NCI-H524 (cell line): ENCODE data around the gene IDH3B.
"Not testable (repeated sequence)": the region's sequence is repeated elsewhere in the genome, so short reads cannot be mapped to it uniquely, and the experiment has no call there.

Experiments
- DNase-seq, 2 experiments: peaks; one replicate each; lab custom pipeline; 2025; lab: John Stamatoyannopoulos, UW

Gene IDH3B

GRCh38 chr20:2663887-2664719, at the start of gene IDH3B:
Gene IDH3B (minus strand): TSS chr20:2664216. CDS start chr20:2664188, 28 bp downstream.
- DNase-seq = peak; percentile 74 to 86

GRCh38 chr20:2713285-2713684, 49.3 kb upstream of the IDH3B start:
- peak in 1 of 2 experiments; percentile 40 for DNase-seq

GRCh38 chr20:2709205-2709981, 45.4 kb upstream of the IDH3B start:
- no peak for DNase-seq

DNA sequence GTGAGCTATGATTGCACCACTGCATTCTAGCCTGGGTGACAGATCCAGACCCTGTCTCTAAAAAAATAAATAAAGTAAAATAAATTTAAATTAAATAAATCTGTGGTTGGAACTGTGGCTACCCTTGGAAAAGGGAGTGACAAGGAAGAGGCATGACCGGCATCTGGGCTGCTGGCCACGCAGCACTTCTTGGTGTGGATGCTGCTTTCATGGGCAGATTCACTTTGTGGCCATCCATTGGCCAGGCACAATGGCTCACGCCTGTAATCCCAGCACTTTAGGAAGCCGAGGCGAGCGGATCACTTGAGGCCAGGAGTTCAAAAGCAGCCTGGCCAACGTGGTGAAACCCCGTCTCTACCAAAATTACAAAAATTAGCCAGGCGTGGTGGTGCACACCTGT, 44.6 kb upstream of the IDH3B start:
- DNase-seq = no peak

DNA sequence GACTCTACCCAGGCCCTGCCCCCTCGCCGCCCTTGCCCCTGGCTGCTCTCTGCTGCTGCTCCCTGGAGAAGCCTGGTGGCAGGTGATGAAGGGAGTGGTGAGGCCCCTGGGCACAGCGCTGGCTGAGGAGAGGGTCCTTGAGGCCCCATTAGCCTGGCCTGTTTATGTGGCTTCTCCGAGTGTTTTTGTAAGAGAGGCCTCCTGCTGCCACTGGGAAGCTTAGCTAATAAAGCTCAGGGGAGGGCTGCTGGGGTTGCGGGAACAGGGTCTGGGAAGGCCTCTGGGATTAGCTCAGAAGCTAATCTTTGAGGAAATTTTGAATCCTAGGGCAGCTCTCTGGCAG, 44.0 kb upstream of the IDH3B start:
- DNase-seq = peak in 1 of 2 experiments; percentile 50

DNA sequence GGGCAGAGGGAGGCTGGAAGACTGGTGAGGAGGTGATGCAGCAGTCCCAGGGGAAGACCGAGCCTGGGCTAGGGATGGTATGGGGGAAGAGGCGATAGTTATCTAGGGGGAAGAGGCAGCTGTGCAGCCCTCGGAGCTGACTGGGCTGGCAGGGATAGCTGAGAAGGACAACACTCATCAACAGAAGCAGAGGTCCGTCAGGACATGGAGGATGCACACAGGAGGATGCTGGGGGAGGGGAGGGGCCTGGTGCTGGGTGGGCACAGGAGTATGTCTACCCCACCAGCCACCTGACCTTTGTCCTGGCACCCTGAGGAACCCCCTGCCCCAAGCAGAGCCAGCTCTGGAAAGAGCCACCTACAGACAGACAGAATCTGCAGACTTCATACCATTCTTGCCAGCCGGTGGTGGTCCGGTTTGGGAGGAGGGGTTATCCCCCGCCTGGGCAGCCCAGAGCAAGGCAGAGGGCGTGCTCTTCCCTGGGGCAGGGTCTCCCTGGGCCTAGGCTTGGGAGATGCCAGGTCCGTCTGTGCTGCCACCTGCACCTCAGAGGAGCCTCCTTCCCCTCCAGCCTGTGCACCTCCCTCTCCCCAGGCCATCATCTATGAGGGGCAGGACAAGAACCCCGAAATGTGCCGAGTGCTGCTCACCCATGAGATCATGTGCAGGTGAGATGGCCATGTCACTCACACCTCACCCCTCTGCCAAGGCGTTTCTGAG, 43.5 kb upstream of the IDH3B start:
- no peak for DNase-seq

GRCh38 chr20:2706688-2707352, 42.8 kb upstream of the IDH3B start:
- DNase-seq = no peak

DNA sequence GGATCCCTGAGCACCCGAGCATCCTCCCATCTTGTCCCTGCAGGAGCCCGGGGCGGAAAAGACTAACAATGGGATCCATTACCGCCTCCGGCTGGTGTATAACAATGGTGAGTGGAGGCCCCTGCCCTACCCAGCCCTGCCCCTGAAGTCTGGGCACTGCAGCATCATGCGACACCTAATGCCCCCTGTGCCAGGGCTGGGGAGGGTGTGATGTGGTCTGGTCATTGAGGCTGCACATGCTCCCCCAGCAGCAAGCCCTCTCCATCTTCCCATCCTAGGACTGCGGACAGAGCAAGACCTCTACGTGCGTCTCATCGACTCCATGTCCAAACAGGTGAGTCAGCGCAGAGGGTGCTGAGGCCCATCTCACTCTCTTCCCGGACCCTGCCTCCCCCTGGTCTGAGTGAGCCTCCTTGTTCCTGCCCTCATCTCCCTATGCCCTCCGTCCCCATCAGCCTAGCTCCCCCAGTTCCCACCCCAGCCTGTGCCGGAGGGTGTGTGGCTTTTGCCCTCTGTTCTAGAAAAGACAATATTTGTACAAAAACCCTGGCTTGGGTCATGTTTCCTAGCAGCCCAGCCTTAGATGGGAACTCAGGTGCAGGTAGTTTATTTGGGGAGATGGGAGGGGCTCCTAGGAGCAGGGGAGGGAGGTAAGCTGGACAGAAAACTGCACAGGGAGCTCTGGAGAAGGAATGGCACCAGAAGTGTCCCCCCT, 42.1 kb upstream of the IDH3B start:
- no peak for DNase-seq

- no peak for DNase-seq
These were observed 39.9 kb upstream of the IDH3B start for GRCh38 chr20:2703716-2704475.

DNA sequence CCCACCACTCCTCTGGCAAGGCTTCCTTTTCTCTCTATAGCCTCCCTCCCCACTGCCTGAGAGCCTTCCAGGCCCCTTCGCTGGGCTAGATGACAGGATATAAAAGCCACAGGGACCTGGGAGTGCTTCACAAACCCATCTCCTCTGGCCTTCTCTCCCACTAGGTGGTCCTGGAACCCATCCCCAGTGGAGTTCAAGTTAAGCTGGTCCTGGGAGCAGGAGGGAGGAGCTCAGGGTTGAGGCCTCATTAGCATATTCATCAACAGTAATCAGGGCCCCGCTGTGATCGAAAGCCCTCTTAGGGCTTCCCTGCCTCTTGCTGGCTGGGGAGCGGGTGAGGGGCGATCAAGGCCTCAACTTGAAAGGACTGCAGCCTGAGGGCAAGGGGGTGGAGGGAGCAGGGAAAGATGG, 37.7 kb upstream of the IDH3B start:
- no peak for DNase-seq

- no peak for DNase-seq
These were observed 37.1 kb upstream of the IDH3B start for GRCh38 chr20:2700913-2701620.

- DNase-seq = no peak
These were observed 35.9 kb upstream of the IDH3B start for GRCh38 chr20:2699775-2700413.

GRCh38 chr20:2698912-2699311, 34.9 kb upstream of the IDH3B start:
- no peak for DNase-seq

DNA sequence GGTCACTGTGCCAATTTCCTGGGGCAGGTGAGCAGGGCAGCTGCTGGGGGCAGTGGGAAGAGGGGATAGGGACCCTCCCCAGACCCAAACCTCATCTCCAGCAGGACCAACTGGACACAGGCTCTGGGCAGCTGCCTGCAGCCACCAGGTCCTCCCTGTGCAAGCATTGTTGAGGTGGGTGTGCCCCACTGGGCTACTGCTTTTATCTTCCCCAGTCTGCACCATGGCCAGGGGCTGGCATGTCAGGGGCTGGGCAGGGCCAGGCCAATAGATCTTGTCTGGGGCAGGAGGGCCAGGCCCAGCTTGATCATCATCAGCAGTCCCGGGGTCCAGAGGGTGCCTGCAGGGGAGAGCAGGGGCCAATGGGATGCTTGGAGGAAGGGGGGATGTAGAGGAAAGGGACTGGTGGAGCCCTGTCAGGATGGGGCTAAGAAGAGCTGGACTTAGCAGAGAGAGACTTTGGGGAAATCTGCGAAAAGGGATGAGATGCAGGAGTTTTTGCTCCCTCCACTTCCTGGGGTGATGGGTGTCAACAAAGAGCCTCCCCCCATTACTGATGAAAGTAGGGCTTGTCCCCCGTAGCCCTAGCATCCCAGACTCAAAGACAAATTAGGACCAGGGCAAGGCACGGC, 34.3 kb upstream of the IDH3B start:
- DNase-seq = no peak

DNA sequence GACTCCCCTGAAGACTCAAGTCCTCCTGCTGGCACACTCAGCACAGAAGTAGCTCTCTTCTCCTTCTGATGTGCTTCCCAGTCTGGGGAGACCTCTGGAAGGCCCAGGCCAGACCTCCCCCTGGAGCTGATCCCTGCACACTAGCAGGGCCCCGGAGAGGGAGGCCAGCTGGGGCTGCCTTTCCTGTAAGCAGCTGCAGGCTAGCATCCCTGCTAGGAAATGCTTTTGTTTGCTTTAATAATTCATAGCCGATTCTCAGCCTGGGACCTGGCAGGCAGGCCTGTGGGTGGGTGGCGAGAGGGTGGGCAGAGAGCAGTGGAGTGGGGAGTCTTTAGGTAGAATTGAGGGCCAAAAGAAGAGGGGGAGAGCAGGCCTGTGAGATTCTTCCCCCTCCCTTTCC, 33.8 kb upstream of the IDH3B start:
- no peak for DNase-seq

GRCh38 chr20:2696646-2697045, 32.6 kb upstream of the IDH3B start:
- DNase-seq = no peak

DNA sequence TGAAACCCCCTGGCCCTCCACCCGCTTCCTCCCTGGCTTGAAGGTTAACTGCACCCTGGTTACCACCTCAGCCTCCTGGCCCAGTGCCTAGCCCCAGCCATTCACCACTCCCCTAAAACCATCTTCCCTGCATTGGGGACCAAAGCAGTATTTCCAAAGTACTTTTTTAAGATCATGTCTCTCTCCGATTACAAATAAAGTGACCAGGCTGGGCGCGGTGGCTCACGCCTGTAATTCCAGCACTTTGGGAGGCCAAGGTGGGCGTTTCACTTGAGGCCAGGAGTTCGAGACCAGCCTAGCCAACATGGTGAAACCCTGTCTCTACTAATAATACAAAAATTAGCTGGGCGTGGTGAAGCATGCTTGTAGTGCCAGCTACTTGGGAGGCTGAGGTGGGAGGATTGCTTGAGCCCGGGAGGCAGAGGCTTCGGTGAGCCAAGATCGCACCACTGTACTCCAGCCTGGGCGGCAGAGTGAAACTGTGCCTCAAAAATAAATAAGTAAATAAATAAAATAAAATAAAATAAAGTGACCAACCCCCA, 32.0 kb upstream of the IDH3B start:
- not testable (repeated sequence) for DNase-seq

- DNase-seq = no peak
These were observed 31.4 kb upstream of the IDH3B start for GRCh38 chr20:2695206-2695983.
